Panc1 (cell line): ENCODE results near the gene SLC5A11. TPM values are rescaled to one million over a fixed set of nuclear protein-coding genes. Genes with fewer than 3 reads are reported as not detected.

Experiments
- ATAC-seq: fragments of 200-7000 bp; cut with Tn5 transposase; 2 replicates; pipeline ENCODE4 v1.9.1; 2020; ENCODE audit warnings: mild to moderate bottlenecking, moderate library complexity
- Bru-seq: library from RNA; stranded (reverse); fragments of 400-500 nt; gene quantifications from one replicate; lab custom pipeline; 2021; lab: Mats Ljungman, UMichigan
- BruChase-seq, 2 experiments: library from RNA; stranded (reverse); fragments of 400-500 nt; gene quantifications; one replicate each; lab custom pipeline; 2021; lab: Mats Ljungman, UMichigan
- BruUV-seq: library from RNA; stranded (reverse); fragments of 400-500 nt; replicated peaks from 2 replicates; lab custom pipeline; 2021; lab: Mats Ljungman, UMichigan
- CTCF ChIA-PET: fragments of 300-600 bp; sonication (Branson Sonifier 250); formaldehyde crosslinking; loops from one replicate; lab custom pipeline; 2022; ENCODE audit warnings: antibody characterized with exemption; lab: Charles Lee
- POLR2A ChIA-PET: fragments of 300-600 bp; sonication (Branson Sonifier 250); formaldehyde crosslinking; loops from one replicate; lab custom pipeline; 2022; ENCODE audit warnings: antibody characterized with exemption; lab: Charles Lee
- DNase-seq: peaks from one replicate; pipeline ENCODE4 v3.0.0-alpha.2; 2010; ENCODE audit warnings: low read depth, low spot score
- H3K27ac ChIP-seq: 2 replicates; pipeline ENCODE4 v1.5.1; 2011; ENCODE audit warnings: mild to moderate bottlenecking, low read length, inconsistent platforms
- H3K27me3 ChIP-seq: fragments of 200-500 bp; sonication (Bioruptor generic); 2 replicates; pipeline ENCODE4 v1.6.0; 2014; ENCODE audit warnings: low read length, inconsistent platforms; ENCODE audit not compliant: control insufficient read depth, insufficient read depth
- H3K36me3 ChIP-seq: fragments of 200-500 bp; sonication (Bioruptor generic); 2 replicates; pipeline ENCODE4 v1.5.1; 2014; ENCODE audit warnings: inconsistent platforms, mild to moderate bottlenecking, low read length, moderate library complexity; ENCODE audit not compliant: control insufficient read depth, insufficient read depth
- H3K4me1 ChIP-seq: 2 replicates; pipeline ENCODE4 v1.5.1; 2011; ENCODE audit warnings: inconsistent platforms, mild to moderate bottlenecking, low read length, moderate library complexity; ENCODE audit not compliant: control insufficient read depth, insufficient read depth
- H3K4me3 ChIP-seq, 2 experiments: 2 replicates each; pipeline ENCODE4 v1.5.1; 2011 to 2012; ENCODE audit warnings: low read depth in 2 of 2, low read length in 2 of 2, mild to moderate bottlenecking in 2 of 2, inconsistent platforms in 1 of 2, moderate library complexity in 1 of 2
- H3K9me3 ChIP-seq: fragments of 200-500 bp; sonication (Bioruptor generic); 2 replicates; pipeline ENCODE4 v1.5.1; 2014; ENCODE audit warnings: low read depth, mild to moderate bottlenecking, inconsistent platforms, low read length, moderate library complexity; ENCODE audit not compliant: control insufficient read depth, insufficient read depth
- CTCF ChIP-seq: fragments of 450-650 bp; IDR thresholded peaks from 2 replicates; pipeline ENCODE4 v1.5.1; 2017; ENCODE audit warnings: mild to moderate bottlenecking
- POLR2AphosphoS5 ChIP-seq: IDR thresholded peaks from 2 replicates; pipeline ENCODE4 v1.6.1; 2012; ENCODE audit warnings: mild to moderate bottlenecking, low read depth, low read length, moderate library complexity
- REST ChIP-seq, 2 experiments: IDR thresholded peaks; 2 replicates each; pipeline ENCODE4 v1.6.1; 2011 to 2012; ENCODE audit warnings: low read depth in 2 of 2, control low read depth in 1 of 2, low read length in 1 of 2, mild to moderate bottlenecking in 1 of 2, moderate library complexity in 1 of 2; ENCODE audit not compliant: insufficient read depth in 1 of 2
- SIN3A ChIP-seq: IDR thresholded peaks from 2 replicates; pipeline ENCODE4 v1.6.1; 2012; ENCODE audit warnings: low read depth, mild to moderate bottlenecking, low read length, moderate library complexity, borderline replicate concordance; ENCODE audit not compliant: insufficient read depth
- TCF7L2 ChIP-seq: IDR thresholded peaks from 2 replicates; pipeline ENCODE4 v1.6.1; 2011; ENCODE audit warnings: mild to moderate bottlenecking, low read depth, low read length, inconsistent platforms
- in situ Hi-C: cut with HindIII; loops from 2 replicates; pipeline ENCODE4 v1.10.0; 2016; ENCODE audit warnings: low sequenced_read_pairs, low pct_unique_long_range_greater_than_20kb
- intact Hi-C: fragments of 100-400 bp; cut with micrococcal nuclease; formaldehyde crosslinking; loops from one replicate; pipeline ENCODE4 v1.10.0; 2022; ENCODE audit not compliant: unreplicated experiment
- long read RNA-seq: library from polyadenylated mRNA; unstranded; transcript quantifications from one replicate; pipeline ENCODE4 v2.0.0, GENCODE V29; 2021; ENCODE audit not compliant: unreplicated experiment
- polyA plus RNA-seq: library from polyadenylated mRNA; unstranded; fragments of >200 nt; gene quantifications from one replicate; pipeline ENCODE4 v1.2.1, GENCODE V29; 2012; ENCODE audit warnings: missing spikeins; ENCODE audit not compliant: insufficient read length
- total RNA-seq: library from RNA; stranded (reverse); gene quantifications from one replicate; pipeline ENCODE4 v1.2.1, GENCODE V29; 2021; ENCODE audit not compliant: unreplicated experiment

The SLC5A11 gene, protein sequence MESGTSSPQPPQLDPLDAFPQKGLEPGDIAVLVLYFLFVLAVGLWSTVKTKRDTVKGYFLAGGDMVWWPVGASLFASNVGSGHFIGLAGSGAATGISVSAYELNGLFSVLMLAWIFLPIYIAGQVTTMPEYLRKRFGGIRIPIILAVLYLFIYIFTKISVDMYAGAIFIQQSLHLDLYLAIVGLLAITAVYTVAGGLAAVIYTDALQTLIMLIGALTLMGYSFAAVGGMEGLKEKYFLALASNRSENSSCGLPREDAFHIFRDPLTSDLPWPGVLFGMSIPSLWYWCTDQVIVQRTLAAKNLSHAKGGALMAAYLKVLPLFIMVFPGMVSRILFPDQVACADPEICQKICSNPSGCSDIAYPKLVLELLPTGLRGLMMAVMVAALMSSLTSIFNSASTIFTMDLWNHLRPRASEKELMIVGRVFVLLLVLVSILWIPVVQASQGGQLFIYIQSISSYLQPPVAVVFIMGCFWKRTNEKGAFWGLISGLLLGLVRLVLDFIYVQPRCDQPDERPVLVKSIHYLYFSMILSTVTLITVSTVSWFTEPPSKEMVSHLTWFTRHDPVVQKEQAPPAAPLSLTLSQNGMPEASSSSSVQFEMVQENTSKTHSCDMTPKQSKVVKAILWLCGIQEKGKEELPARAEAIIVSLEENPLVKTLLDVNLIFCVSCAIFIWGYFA
- total RNA-seq (0.13 TPM), Bru-seq, nascent RNA (percentile 24 among the genes with signal in this experiment), BruChase-seq, experiment 1, labeled RNA remaining after a 2-hour chase (percentile 32 among the genes with signal in this experiment), BruChase-seq, experiment 2, labeled RNA remaining after a 6-hour chase (percentile 32 among the genes with signal in this experiment)
- polyA plus RNA-seq, result 0.11 TPM
- long read RNA-seq, partial matches to known transcripts, result 0 of 1 reads
- long read RNA-seq, other reads (novel, unspliced or antisense), result 1 of 1 reads

DNA sequence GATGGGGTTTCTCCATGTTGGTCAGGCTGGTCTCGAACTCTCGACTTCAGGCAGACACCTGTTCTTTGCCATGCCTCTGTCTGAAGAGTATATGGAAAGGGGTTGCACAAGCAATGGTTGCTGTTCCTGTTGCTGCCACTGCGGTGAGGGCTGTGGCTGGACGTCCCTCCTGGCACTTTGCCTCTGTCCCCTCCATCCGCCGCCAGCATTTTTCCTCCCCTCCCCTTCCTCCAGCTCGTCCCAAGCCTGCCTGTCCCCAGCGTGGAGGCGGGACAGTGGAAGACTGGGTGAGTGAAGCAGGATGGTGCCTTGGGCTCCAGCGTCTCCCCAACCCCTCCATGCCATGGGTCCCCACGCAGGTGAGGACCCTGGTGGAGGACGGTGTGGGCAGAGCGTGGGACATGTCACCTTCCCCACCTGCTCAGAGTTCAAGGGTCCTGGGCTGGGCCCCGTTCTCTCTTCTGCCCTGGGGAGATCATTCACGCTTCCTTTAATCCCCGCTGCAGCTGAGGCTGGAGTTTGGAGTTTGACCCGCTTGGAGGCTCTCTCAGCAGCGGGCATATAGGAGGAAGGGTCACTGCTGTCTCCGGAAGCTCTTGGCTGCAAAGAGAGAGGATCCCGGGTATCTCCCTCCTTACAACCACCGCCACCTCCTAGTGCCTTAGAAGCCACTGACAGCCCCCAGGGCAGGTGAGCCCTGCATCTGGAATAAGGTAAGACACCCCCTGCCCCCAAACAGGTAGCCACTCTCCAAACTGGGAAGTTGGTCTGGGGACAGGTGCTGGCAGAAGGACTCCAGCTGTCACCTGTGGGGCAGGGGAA lies at the start of gene SLC5A11:
TSS of gene SLC5A11 (plus strand) at position 238 of the 822 bp plus-strand sequence. CDS start 12,681 bp downstream, outside the sequence.
- H3K27me3 ChIP-seq, result no peaks in the 10 kb centered on the region
- ATAC-seq (no peak), DNase-seq (no peak)
- no TSS peak for BruUV-seq
- no peaks in the 10 kb centered on the region for H3K36me3 ChIP-seq
- ChIA-PET CTCF (no interaction called here), POLR2A (interaction anchor here (0.6 kb wide), 1 partner anchor 145 kb away, joined by 3 read pairs; no protein-coding TSS in a partner anchor)
- intact Hi-C loops (no loop called here), in situ Hi-C loops (no loop called here)
- TF ChIP-seq POLR2AphosphoS5, result no peak
- TF ChIP-seq CTCF, result no peak
- no peak for TF ChIP-seq TCF7L2
- TF ChIP-seq REST (IDR thresholded peaks at IDR 0.05; ENCODE audit: insufficient read depth in 1 of 2, low read depth in 2 of 2, low read length in 1 of 2), result no peak
- no peak for TF ChIP-seq SIN3A
- peaks cover 13% of the 10 kb centered on the region for H3K4me1 ChIP-seq
- no peaks in the 10 kb centered on the region for H3K9me3 ChIP-seq
- no peak within 1 kb of the TSS for H3K4me3 ChIP-seq
- H3K27ac ChIP-seq, result peak within 1 kb of the TSS; percentile 30; the same call in 1 of the 2 replicates

DNA sequence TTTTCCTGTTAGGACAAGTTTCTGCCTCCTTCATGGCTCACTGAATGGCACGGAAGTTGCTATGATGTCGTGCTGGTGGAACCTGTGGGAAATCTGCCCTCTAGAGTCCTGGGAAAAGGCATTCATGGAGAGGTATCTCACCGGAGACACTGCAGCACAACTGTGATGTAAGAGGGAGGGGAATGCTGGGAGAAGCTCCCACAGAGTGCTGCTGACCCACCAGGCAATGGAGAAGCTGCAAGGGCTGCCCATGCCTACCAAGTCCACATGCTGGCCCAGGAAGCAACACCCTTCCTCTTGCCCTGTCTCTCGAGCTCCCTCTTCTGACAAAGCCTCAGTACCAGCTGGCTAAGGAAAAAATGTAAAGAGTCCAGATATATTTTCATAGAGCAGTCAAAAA lies 45.2 kb upstream of the SLC5A11 start:
- H3K4me3 ChIP-seq, result no peak overlapping the region
- H3K27me3 ChIP-seq, result no peaks in the 10 kb centered on the region
- BruUV-seq, result no TSS peak
- H3K36me3 ChIP-seq, result peaks cover 65% of the 10 kb centered on the region
- peak; percentile 12 for DNase-seq
- in situ Hi-C loops (loop anchor here (25.0 kb wide), 1 partner anchor 112 kb away; no protein-coding TSS in a partner anchor), intact Hi-C loops (no loop called here)
- TF ChIP-seq REST (IDR thresholded peaks at IDR 0.05; ENCODE audit: insufficient read depth in 1 of 2, low read depth in 2 of 2, low read length in 1 of 2), result no peak
- TF ChIP-seq CTCF, result peak; percentile 82
- ChIA-PET CTCF (interaction anchor here (0.7 to 1.2 kb wide), 2 partner anchors 21 to 220 kb away, joined by 3 to 4 read pairs; no protein-coding TSS in a partner anchor), POLR2A (interaction anchor here (0.7 kb wide), 1 partner anchor 375 kb away, joined by 3 read pairs; no protein-coding TSS in a partner anchor)
- no peak overlapping the region for H3K27ac ChIP-seq
- peak; percentile 84 for ATAC-seq
- H3K9me3 ChIP-seq, result no peaks in the 10 kb centered on the region
- H3K4me1 ChIP-seq, result no peaks in the 10 kb centered on the region
